Stimulated activated CD8-positive, alpha-beta memory T cell treated with anti-CD3 and anti-CD28 coated beads, Interleukin-12 subunit alpha, Interleukin-12 subunit beta, amount 100 ng/mL, for 24 hours (primary cell): ENCODE measurements around the gene DNAH8.

Experiments
- DNase-seq: peaks from one replicate; pipeline ENCODE4 v3.0.0-alpha.2; 2020; ENCODE audit errors: extremely low read depth

DNAH8 gene

DNA sequence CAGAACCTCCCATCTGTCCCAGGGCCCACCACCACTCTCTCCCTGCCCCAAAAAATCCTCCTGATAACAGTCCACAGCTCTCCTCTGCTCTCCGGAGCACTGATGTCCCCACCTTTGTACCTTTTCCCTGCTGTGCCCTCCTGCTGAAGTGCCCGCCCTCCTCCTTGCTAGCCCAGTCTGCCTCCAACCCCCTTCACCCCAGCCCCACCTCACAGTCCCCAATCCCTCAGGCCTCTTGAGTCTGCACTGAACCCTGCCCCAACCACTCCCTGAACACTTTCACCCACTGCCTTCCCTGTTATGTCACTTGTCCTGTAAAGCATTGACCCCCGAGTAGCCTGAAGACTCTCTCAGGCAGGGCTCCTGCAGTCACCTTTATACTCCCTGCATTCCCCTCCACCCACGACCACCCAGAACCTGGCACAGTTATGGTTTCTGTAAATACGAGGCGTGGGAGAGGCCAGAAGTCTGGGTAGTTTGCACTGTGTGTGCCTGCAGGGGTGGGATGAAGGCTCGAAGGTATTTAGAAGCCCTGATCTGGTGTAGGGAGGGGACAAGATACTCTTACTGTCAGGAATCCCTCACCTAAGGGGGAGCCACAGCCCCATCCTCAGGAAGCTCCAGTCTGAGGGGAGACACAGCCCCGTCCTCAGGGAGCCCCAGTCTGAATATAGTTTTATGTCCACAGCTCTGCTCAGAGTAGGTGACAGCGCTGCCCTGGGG lies 338.9 kb downstream of the DNAH8 start:
- no peak for DNase-seq

DNA sequence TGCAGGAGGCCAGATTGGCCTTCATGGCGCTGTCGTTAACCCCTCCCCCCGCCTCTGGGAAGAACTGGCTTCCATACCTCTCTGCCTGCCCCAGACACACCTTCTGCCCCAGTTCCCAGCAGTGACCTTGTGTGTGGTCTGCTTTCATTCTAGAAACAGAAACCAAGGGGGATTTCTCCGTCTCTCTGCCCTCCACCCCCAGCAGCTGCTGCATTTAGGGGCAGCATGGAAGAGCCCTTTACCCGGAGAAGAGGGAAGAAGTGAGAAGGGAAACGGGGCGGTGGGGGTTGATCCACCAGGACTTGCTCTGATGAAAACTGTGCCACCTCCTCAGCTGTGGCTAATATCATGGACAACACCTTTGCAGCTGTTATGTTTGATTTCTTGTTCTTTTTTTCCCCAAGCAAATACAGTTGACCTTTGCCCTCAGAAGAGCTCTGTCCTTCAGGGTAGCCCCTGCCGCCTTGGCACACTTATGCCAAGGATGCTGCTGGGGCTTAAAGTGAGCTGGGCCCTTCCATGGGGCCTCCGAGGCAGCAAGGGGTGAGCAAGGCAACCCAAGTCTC lies 339.5 kb downstream of the DNAH8 start:
- no peak for DNase-seq

GRCh38 chr6:39055661-39056060 lies 340.6 kb downstream of the DNAH8 start:
- DNase-seq = no peak

- DNase-seq = no peak
Measured at GRCh38 chr6:39056191-39056590, 341.1 kb downstream of the DNAH8 start.

- DNase-seq = no peak
Measured at GRCh38 chr6:39056681-39057080, 341.6 kb downstream of the DNAH8 start.

DNA sequence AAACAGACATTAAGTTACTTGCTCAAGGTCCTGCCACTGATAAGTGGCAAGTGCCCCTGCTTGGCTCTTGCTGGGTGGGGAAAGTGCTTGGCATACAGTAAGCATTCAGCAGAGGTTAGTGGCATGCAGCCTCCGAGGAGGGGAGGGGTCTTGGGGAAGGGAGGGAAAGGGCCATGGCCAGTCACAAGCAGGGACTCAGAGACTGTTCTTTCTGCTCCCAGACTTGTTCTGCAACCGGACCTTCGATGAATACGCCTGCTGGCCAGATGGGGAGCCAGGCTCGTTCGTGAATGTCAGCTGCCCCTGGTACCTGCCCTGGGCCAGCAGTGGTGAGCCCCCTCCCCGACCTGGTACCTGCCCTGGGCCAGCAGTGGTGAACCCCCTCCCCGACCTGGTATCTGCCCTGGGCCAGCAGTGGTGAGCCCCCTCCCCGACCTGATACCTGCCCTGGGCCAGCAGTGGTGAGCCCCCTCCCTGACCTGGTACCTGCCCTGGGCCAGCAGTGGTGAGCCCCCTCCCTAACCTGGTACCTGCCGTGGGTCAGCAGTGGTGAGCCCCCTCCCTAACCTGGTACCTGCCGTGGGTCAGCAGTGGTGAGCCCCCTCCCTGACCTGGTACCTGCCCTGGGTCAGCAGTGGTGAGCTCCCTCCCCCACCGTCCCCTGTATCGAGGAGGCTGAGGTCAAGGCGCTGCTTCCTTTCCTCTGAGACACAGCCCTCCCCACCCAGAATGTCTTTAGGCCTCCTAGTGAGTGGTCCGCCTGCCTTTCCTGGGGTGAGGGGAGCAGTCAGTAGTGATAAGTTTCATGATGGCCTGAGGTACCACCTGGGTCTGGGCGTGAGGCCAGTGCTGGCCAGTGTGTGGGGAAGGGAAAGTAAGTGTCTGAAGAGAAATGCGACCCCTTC lies 342.4 kb downstream of the DNAH8 start:
- no peak for DNase-seq

GRCh38 chr6:39058471-39059147 lies 343.5 kb downstream of the DNAH8 start:
- no peak for DNase-seq

- DNase-seq = no peak
Measured at GRCh38 chr6:39059496-39060310, 344.6 kb downstream of the DNAH8 start.

DNA sequence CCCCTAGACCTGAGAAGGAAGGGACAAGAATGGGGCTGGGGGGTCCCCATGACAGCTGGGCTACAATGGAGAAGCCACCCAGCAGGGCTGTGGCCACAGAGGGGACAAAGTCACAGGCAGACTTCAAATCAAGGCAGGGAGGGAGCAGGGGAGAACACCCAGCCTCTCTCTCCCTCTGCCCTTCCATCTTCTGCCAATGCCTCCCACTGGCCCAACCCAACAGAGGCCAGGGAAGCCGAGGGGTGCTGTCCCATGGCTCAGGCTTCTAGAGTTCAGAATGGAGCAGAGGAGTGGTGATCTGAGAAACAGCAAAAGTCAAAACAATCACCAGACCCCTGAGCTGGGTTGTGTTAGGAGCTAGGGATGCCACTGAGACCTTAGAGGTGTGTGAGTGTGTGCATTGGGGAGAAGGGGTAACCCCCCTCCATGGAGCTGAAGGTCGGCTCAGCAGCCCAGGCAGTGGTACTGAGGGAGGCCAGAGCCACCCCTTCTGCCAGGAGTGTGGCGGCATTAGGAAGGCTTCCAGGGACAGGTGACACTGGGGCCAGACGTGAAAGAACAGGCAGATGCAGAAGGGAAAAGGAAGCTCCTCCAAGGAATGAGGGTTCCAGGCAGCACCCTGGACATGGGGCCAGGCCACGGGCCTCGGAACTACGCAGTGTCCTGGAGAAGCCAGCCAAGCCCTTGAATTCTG lies 345.5 kb downstream of the DNAH8 start:
- no peak for DNase-seq

GRCh38 chr6:39061182-39061581 lies 346.1 kb downstream of the DNAH8 start:
- no peak for DNase-seq

DNA sequence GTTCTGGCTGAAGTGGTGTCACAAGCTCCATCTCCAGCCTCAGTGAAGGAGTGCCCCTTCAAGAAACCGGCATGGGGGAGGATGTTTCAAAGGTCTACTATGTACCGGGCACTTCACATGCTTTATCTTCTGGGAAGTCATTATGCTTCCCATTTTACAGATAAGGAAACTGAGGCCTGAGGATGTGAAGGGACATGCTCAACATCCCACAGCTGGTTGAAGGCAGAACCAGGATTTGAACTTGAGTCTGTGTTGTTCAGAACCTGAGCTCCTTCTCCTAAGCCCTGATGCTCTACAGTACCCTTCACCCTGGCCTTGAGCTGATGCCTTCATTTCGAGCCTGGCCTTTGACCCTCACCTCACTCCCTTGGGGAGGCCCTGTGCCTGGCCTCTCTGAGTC lies 346.5 kb downstream of the DNAH8 start:
- no peak for DNase-seq

- DNase-seq = no peak
Measured at GRCh38 chr6:39062014-39062740, 347.1 kb downstream of the DNAH8 start.

DNA sequence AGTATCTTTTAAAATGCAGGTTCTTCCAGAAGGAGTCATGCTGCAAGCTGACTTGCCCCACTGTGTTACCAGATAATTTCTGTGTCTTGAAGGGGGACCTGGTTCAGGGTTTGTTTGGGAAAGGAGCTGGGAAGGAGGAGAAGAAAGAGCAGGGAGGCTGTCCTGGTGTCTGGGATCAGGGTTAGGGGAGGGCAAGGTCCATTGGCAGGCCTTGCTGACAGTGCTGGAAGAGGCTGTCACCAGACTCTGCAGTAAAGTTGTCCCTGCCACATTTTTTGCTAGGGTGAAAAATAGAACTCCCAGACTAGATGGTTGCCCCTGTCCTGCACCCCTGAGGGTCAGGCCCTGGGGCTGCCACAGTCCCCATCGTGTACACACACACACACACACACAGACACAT lies 348.4 kb downstream of the DNAH8 start:
- DNase-seq = no peak

- DNase-seq = no peak
Measured at GRCh38 chr6:39065561-39065960, 350.4 kb downstream of the DNAH8 start.

GRCh38 chr6:39068391-39068790 lies 353.3 kb downstream of the DNAH8 start:
- no peak for DNase-seq

DNA sequence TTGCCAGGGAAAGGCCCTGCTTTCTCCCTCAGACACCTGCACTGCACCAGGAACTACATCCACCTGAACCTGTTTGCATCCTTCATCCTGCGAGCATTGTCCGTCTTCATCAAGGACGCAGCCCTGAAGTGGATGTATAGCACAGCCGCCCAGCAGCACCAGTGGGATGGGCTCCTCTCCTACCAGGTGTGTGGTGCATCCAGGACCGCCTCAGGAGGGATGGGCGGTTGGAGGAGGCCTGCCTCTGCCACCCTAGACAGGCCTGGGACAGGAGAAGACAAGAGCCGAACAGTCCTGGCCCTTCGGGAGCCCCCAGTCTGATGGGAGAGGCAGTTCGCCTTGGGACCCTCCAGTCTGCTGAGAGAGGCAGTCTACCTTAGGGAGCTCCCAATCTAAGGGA lies 357.7 kb downstream of the DNAH8 start:
- DNase-seq = no peak

- no peak for DNase-seq
Measured at GRCh38 chr6:39073471-39074355, 358.6 kb downstream of the DNAH8 start.

GRCh38 chr6:39074486-39074885 lies 359.4 kb downstream of the DNAH8 start:
- no peak for DNase-seq
